ENCODE results near the gene POC1A. TPM values are rescaled to one million over a fixed set of nuclear protein-coding genes. Genes with fewer than 3 reads are reported as not detected.

The POC1A gene
- total and polyA plus RNA-seq, 3 donors from 2014 or later, result 16.7 to 36.1 (median 21.7) TPM

GRCh38 chr3:52132041-52132440 is 22.2 kb downstream of the POC1A start:
- no peak for DNase-seq
- no peaks in the 10 kb centered on the region for H3K27me3 ChIP-seq
- TF ChIP-seq CTCF (IDR thresholded peaks at IDR 0.05), result no peak
- no peak for TF ChIP-seq POLR2A (IDR thresholded peaks at IDR 0.05)
- H3K4me1 ChIP-seq, result peaks cover 12% of the 10 kb centered on the region
- H3K27ac ChIP-seq, result no peak overlapping the region
- no peak overlapping the region for H3K4me3 ChIP-seq
- no peaks in the 10 kb centered on the region for H3K9me3 ChIP-seq
- 80 to 92% methylated on average over 1 of the region's 1 CpG for WGBS, 2 donors
- intact Hi-C loops (cut with DNase I; ENCODE audit: low total_unique reads), result no loop called here
- H3K36me3 ChIP-seq (ENCODE audit: low read depth, missing control alignments), result no peaks in the 10 kb centered on the region

DNA sequence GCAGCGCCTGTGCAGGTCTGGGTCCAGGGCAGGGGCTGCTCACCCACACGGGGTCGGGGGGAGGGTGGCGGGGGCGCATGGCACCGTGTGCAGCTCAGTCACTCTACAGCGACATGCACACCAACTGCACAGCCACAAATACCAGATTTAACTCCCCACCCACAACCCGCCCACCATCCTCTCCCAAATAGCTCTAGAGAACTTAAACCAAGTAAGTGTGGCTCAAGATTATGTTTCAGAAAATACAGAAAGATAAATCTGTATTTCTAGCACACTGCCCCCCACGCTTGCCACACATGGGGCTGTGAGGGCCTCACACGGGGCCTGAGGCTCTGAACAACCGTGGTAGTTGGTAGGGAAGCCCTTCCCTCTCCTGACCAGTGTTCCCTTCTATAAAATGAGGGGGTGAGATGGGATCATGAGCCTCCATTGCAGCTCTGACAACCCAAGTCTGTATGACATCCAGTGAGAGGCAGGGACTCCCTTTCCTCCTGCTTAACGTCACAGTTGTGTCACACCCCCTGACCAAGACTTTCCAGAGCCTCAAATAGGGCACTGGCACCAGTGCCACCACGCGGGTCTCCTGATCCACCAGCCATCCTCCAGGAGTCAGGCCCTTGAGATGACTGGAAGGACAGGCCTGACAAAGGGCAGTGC is 23.1 kb downstream of the POC1A start:
- TF ChIP-seq CTCF (IDR thresholded peaks at IDR 0.05) (no peak), POLR2A (IDR thresholded peaks at IDR 0.05) (no peak)
- Histone ChIP-seq H3K27me3 (no peaks in the 10 kb centered on the region), H3K9me3 (no peaks in the 10 kb centered on the region), H3K27ac (no peak overlapping the region), H3K36me3 (ENCODE audit: low read depth, missing control alignments) (no peaks in the 10 kb centered on the region), H3K4me1 (peaks cover 12% of the 10 kb centered on the region), H3K4me3 (no peak overlapping the region)
- no peak for DNase-seq
- intact Hi-C loops (cut with DNase I; ENCODE audit: low total_unique reads), result no loop called here
- WGBS, 2 donors, result 89 to 91% methylated on average over 13 to 14 of the region's 14 CpGs

DNA sequence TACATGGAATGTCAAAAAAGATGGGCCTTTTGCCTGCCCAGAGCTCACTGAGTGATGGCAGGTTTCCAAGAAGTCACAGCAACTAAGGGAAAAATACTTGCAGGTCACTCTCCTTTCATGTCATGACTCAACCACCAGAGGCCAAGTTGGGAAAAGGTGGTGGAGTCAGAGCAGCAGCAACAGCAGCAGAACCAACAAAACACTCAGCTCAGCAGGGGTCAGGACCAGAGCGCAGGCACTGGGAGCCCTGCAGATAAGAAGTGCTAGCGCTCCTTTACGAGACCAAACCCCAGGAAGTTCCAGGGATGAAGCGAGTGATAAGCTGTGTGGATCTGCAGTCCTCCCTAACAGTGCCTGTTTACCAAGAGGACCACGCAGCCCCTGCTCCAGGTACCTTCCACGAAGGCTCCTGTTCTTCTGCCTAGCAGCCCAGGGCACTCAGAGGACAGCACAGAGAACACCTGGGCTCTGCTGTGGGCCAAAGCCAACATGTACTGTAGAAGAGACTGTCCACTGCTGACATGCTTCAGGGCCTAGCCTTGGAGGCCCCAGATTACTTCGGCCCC is 26.0 kb downstream of the POC1A start:
- no peak for TF ChIP-seq POLR2A (IDR thresholded peaks at IDR 0.05)
- TF ChIP-seq CTCF (IDR thresholded peaks at IDR 0.05), result no peak
- DNase-seq, result no peak

DNA sequence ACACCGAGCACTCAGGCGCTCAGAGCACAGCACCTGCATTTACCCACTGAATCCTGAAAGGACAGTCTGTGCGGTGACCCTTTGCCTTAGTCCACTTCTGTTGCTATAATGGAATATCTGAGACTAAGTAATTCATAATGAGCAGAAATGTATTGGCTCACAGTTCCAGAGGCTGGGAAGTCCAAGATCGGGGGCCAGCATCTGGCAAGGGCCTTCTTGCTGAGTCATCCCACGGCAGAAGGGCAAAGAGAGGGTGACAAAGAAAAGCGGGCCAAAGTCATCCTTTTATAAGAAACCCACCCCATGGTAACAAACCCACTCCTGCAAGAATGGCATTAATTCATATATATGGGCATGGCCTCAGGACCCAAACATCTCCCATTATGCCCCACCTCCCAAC is 27.7 kb downstream of the POC1A start:
- Histone ChIP-seq H3K27ac (no peak overlapping the region), H3K9me3 (no peaks in the 10 kb centered on the region), H3K36me3 (ENCODE audit: low read depth, missing control alignments) (no peaks in the 10 kb centered on the region), H3K4me1 (peaks cover 20% of the 10 kb centered on the region), H3K4me3 (no peak overlapping the region), H3K27me3 (no peaks in the 10 kb centered on the region)
- WGBS, 2 donors, result 95 to 96% methylated on average over 6 of the region's 6 CpGs
- TF ChIP-seq CTCF (IDR thresholded peaks at IDR 0.05) (no peak), POLR2A (IDR thresholded peaks at IDR 0.05) (no peak)
- no peak for DNase-seq
- intact Hi-C loops (cut with DNase I; ENCODE audit: low total_unique reads), result no loop called here

More for the DNA sequence above, 26.0 kb downstream of the POC1A start:
- Histone ChIP-seq H3K27me3 (no peaks in the 10 kb centered on the region), H3K27ac (no peak overlapping the region), H3K4me3 (no peak overlapping the region), H3K4me1 (peaks cover 19% of the 10 kb centered on the region), H3K36me3 (ENCODE audit: low read depth, missing control alignments) (no peaks in the 10 kb centered on the region), H3K9me3 (no peaks in the 10 kb centered on the region)
- 48 to 93% methylated on average over 2 to 7 of the region's 7 CpGs for WGBS, 2 donors
- intact Hi-C loops (cut with DNase I; ENCODE audit: low total_unique reads), result no loop called here

DNA sequence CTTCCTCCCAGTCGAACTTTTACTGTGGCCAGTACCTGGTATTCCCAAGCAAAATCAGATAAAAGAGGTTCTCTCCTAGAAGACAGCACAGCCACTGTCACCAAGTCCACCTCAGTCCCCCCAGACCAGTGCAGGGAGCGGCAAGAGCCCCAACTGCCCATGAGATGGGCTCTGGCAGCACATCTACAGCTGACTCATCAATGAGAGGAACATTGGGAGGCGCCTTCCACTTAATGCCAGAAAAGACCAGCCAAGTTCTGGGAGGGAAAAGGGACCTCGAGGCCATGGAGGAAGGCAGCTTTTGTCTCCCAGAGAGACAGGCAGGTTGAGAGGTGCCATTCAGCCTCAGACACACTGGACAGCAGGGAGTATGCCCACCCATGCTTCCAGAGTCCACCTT is 28.2 kb downstream of the POC1A start:
- Histone ChIP-seq H3K9me3 (no peaks in the 10 kb centered on the region), H3K27me3 (no peaks in the 10 kb centered on the region), H3K4me1 (peaks cover 24% of the 10 kb centered on the region), H3K4me3 (no peak overlapping the region), H3K36me3 (ENCODE audit: low read depth, missing control alignments) (no peaks in the 10 kb centered on the region), H3K27ac (no peak overlapping the region)
- TF ChIP-seq POLR2A (IDR thresholded peaks at IDR 0.05) (no peak), CTCF (IDR thresholded peaks at IDR 0.05) (no peak)
- 74 to 76% methylated on average over 4 of the region's 4 CpGs for WGBS, 2 donors
- no peak for DNase-seq
- intact Hi-C loops (cut with DNase I; ENCODE audit: low total_unique reads), result no loop called here

All from testis (tissue), 3 donors.